Fibroblast of pulmonary artery (primary cell): ENCODE measurements around the gene PSMG3.
A peak's percentile ranks its signal among the peaks of the same experiment; 100 is the strongest.

ENCODE experiments used
- DNase-seq: peaks from one replicate; pipeline ENCODE4 v3.0.0-alpha.2; 2010; ENCODE audit warnings: low read depth
- H3K4me3 ChIP-seq: replicated peaks from 2 replicates; pipeline ENCODE4 v1.5.1; 2011; ENCODE audit warnings: low read depth, mild to moderate bottlenecking, control low read depth, low read length, moderate library complexity
- TF ChIP-seq, protein P1 (sequence below): IDR thresholded peaks from 2 replicates; pipeline ENCODE4 v1.5.1; 2011; ENCODE audit warnings: mild to moderate bottlenecking, control low read depth, low read length, inconsistent platforms; ENCODE audit errors: missing control alignments

Gene PSMG3, protein sequence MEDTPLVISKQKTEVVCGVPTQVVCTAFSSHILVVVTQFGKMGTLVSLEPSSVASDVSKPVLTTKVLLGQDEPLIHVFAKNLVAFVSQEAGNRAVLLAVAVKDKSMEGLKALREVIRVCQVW

DNA sequence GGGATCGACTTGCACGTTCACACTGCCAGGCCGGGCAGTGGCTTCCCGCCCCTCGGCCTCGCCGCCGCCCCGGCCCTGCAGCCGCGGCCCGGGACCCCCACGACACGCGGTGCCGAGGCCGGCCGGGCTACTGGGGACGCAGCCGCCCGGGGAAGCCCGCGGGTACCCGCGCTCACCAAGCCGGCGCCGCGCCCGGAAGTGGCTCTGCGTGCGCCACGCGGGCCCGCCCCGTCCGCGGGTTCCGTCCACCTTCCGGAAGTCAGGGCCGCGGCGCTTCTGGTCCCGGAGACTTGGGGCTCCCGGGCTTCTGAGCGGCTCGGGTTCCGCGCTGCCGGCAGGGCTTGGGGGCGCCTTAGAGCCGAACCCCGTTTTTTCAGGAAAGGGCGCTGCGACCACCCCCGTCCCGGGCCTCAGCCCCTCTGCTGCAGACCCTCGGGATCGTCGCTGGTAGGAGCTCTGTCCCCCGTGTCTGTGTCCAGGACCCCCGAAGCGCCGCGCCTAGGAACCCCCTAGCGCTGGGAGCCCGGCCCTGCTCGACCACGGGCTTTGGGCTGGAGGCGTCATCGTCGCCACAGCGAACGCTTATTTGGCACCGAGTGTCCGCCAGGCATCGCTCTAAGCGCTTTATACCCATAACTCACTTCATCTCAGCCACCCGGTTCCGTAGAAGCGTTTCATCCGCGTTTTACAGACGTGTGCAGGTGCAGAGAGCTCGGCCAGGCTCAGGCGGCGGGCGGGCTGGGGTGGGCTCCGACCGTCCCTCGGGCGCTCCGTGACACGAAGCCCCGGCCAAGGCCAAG, at the start of gene PSMG3:
Gene PSMG3 (minus strand): TSS at position 200 of the 800 bp plus-strand sequence. CDS start 693 bp downstream, outside the sequence.
- TF ChIP-seq, protein P1, sequence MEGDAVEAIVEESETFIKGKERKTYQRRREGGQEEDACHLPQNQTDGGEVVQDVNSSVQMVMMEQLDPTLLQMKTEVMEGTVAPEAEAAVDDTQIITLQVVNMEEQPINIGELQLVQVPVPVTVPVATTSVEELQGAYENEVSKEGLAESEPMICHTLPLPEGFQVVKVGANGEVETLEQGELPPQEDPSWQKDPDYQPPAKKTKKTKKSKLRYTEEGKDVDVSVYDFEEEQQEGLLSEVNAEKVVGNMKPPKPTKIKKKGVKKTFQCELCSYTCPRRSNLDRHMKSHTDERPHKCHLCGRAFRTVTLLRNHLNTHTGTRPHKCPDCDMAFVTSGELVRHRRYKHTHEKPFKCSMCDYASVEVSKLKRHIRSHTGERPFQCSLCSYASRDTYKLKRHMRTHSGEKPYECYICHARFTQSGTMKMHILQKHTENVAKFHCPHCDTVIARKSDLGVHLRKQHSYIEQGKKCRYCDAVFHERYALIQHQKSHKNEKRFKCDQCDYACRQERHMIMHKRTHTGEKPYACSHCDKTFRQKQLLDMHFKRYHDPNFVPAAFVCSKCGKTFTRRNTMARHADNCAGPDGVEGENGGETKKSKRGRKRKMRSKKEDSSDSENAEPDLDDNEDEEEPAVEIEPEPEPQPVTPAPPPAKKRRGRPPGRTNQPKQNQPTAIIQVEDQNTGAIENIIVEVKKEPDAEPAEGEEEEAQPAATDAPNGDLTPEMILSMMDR = peak; percentile 26
- DNase-seq = peak; percentile 91
- H3K4me3 ChIP-seq = peak within 1 kb of the TSS; percentile 88

DNA sequence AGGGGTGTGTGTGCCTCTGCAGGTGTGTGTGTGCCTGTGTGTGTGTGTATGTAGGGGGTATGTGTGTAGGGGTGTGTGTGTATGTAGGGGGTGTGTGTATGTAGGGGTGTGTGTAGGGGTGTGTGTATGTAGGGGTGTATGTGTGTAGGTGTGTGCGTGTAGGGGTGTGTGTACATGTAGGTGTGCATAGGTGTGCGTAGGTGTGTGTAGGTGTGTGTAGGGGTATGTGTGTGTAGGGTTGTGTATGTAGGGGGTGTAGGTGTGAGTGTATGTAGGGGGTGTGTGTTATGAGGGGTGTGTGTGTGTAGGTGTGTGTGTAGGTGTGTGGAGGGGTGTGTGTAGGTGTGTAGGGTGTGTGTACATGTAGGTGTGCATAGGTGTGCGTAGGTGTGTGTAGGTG, 48.6 kb upstream of the PSMG3 start:
- TF ChIP-seq, protein P1 = no peak
- no peak overlapping the region for H3K4me3 ChIP-seq
- no peak for DNase-seq

DNA sequence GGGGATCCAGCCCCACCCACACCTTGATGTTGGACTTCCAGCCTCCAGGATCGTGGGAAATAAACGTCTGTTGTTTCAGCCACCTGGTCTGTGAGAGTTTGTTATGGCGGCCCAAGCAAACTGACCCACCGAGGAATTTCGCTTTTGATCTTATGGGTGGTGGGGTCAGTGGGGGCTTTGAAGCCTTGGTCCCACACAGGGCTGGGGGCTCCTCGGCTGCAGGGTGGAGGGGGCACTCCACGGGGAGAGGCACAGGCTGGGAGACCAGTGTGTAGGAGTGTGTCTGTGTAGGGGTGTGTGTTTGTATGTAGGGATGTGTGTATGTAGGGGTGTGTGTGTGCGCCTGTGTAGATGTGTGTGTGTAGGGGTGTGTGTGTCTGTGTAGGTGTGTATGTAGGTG, 48.1 kb upstream of the PSMG3 start:
- DNase-seq = no peak
- H3K4me3 ChIP-seq = no peak overlapping the region
- TF ChIP-seq, protein P1 = no peak

DNA sequence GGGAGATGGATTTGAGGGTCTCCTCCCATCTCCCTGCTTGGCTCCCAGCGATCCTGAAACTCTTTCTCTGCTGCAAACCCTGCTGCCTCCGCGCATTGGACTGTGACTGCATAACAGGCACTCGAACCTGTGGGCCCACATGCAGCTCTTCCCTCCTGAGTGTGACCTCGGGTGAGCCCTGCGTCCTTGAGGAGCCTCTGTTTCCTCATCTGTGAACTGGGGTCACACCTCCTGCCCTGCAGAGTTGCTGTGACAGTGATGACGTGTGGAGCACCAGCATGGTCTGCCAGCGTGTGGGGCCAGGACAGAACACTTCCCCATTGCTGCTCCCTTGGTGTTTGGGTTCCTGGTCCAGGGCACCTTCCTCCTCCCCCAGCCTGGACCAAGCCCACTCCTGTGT, 46.9 kb upstream of the PSMG3 start:
- TF ChIP-seq, protein P1 = no peak

DNA sequence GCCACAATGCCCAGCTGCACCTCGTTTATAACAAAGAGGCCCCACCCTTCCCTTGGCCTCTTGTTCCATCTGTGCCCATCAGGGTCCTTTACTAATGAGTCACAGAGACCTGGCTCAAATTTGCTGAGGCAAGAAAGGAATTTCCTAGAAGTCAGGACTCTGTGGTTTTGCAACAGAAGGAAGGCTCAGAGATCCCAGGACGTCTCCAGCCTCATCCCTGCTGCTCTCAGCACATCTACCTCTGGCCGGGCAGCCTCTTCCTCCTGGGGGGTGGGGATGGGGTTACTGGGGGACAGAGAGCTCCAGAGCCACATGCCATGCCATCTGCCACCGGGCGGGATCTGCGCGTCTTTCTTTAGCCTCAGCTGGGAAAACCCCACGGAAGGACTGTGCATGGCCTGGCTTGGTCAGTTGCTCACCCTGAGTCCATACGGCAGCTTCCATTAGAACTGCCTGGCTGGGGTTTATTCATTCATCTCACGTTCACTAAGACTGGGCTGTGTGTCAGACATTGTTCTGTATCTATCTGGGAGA, 41.9 kb upstream of the PSMG3 start:
- H3K4me3 ChIP-seq = no peak overlapping the region
- TF ChIP-seq, protein P1 = no peak
- DNase-seq = peak; percentile 77

More for the DNA sequence above, 46.9 kb upstream of the PSMG3 start:
- H3K4me3 ChIP-seq = no peak overlapping the region
- no peak for DNase-seq

DNA sequence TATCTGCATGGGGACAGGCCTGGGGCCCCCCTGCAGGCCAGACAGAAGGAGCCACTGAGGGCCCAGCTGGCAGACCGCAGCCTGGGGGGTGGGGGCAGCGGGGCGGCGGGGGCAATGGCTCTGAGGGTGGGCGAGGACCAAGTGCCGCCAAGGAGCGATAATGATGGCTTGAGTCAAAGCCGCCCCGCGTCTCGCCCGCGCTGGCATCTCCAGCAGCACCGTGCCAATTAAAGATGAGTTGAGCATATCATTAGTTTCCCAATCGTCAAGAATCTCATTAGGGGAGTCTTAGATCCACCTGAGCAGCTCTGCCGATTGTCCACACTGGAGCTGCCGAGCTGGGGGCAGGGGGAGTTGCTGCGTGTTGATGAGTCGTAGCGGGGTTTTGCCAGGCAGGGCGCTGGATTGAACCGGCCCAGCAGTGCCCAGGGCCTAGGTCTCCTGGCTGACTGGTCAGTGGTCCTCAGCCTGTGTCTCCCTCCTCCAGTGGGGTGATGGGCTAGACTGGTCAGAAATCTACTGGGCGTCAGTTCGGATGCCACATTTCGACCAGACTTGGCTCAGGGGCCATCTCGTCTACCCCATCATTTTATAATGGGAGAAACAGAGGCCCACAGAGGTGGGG, 41.0 kb upstream of the PSMG3 start:
- TF ChIP-seq, protein P1 = no peak
- DNase-seq = no peak
- no peak overlapping the region for H3K4me3 ChIP-seq
